ENCODE results near the gene PTPN3.

- TF ChIP-seq POLR2AphosphoS5 (IDR thresholded peaks at IDR 0.05; ENCODE audit: low read depth, low read length) (no peak), TAF1 (IDR thresholded peaks at IDR 0.05; ENCODE audit: borderline replicate concordance, low read depth, low read length) (no peak), POLR2A (IDR thresholded peaks at IDR 0.05; ENCODE audit: low read depth, low read length) (no peak)
These were observed 143.9 kb downstream of the PTPN3 start for GRCh38 chr9:109354190-109354589.

All from GM12892 (cell line).